Testis (tissue), 2 donors: ENCODE results near the gene MROH7.

Experiments used
- POLR2A ChIP-seq: fragments of 450-650 bp; IDR thresholded peaks from one replicate; pipeline ENCODE4 v1.6.1; 2017; ENCODE audit warnings: antibody characterized with exemption, mild to moderate bottlenecking, moderate library complexity
- TF ChIP-seq, protein P1 (sequence below), 3 experiments: fragments of 450-650 bp in 2 of 3; fragments of 200-600 bp in 1 of 3; sonication (generic) in 1 of 3; IDR thresholded peaks; one replicate each; pipeline ENCODE4 v1.5.1; 2016 to 2019; ENCODE audit warnings: antibody characterized with exemption in 3 of 3, mild to moderate bottlenecking in 2 of 3, moderate library complexity in 1 of 3

DNA sequence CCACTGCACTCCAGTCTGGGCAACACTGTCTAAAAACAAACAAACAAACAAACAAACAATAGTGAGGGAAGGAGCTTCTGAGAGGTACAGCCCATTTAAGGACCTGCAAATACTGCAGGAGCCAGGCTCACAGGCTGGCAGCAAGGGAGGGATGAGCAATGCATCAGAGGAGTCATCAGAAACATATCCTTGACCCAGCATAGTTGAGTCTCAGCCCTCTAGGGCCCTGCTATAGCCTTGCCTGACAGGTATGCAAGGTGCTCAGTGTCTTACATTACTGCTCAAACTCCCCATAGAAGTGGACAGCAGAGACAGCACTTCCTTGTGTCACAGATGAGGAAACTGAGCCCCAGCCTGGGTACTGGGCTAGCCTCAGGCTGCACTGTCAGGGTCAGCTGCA, 66.8 kb downstream of the MROH7 start:
- TF ChIP-seq POLR2A: no peak
- TF ChIP-seq, protein P1, sequence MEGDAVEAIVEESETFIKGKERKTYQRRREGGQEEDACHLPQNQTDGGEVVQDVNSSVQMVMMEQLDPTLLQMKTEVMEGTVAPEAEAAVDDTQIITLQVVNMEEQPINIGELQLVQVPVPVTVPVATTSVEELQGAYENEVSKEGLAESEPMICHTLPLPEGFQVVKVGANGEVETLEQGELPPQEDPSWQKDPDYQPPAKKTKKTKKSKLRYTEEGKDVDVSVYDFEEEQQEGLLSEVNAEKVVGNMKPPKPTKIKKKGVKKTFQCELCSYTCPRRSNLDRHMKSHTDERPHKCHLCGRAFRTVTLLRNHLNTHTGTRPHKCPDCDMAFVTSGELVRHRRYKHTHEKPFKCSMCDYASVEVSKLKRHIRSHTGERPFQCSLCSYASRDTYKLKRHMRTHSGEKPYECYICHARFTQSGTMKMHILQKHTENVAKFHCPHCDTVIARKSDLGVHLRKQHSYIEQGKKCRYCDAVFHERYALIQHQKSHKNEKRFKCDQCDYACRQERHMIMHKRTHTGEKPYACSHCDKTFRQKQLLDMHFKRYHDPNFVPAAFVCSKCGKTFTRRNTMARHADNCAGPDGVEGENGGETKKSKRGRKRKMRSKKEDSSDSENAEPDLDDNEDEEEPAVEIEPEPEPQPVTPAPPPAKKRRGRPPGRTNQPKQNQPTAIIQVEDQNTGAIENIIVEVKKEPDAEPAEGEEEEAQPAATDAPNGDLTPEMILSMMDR (IDR thresholded peaks at IDR 0.05): no peak
